HFFc6 (cell line): ENCODE measurements around the gene CLPTM1. TPM values are rescaled to one million over a fixed set of nuclear protein-coding genes. Genes with fewer than 3 reads are reported as not detected.

ENCODE experiments used
- DNase-seq: peaks from one replicate; pipeline ENCODE4 v3.0.0-alpha.2; 2018
- H3K27ac Mint-ChIP-seq: 2 replicates; pipeline ENCODE4 v1.8.0; 2020; ENCODE audit warnings: mild to moderate bottlenecking, mixed read lengths
- H3K27me3 Mint-ChIP-seq: 2 replicates; pipeline ENCODE4 v1.8.0; 2021; ENCODE audit warnings: mild to moderate bottlenecking, moderate library complexity, mixed read lengths; ENCODE audit not compliant: insufficient read depth
- H3K36me3 Mint-ChIP-seq: 2 replicates; pipeline ENCODE4 v1.8.0; 2021; ENCODE audit warnings: low read depth, mixed read lengths
- H3K4me1 Mint-ChIP-seq: 2 replicates; pipeline ENCODE4 v1.8.0; 2020; ENCODE audit warnings: low read depth, mixed read lengths
- H3K4me3 Mint-ChIP-seq: 2 replicates; pipeline ENCODE4 v1.8.0; 2020; ENCODE audit warnings: mild to moderate bottlenecking, moderate library complexity, mixed read lengths
- H3K9me3 Mint-ChIP-seq: 2 replicates; pipeline ENCODE4 v1.8.0; 2020; ENCODE audit warnings: mild to moderate bottlenecking, mixed read lengths
- long read RNA-seq: library from polyadenylated mRNA; unstranded; transcript quantifications from one replicate; pipeline ENCODE4 v2.0.0, GENCODE V29; 2019
- total RNA-seq, 6 experiments: library from RNA; stranded (reverse); fragmentation: NEBNext Ultra II Directional; extraction: Animal tissue kit (Norgen Biotek cat#: 25700); gene quantifications; 2 replicates in 1 of 6; 3 replicates in 5 of 6; pipeline ENCODE4 v1.2.3, GENCODE V29; 2021
- TF ChIP-seq, protein P1 (sequence below): fragments of 200-600 bp; sonication (generic); IDR thresholded peaks from 2 replicates; pipeline ENCODE4 v1.5.0; 2021; ENCODE audit warnings: antibody characterized with exemption, mild to moderate bottlenecking

CLPTM1 gene, protein sequence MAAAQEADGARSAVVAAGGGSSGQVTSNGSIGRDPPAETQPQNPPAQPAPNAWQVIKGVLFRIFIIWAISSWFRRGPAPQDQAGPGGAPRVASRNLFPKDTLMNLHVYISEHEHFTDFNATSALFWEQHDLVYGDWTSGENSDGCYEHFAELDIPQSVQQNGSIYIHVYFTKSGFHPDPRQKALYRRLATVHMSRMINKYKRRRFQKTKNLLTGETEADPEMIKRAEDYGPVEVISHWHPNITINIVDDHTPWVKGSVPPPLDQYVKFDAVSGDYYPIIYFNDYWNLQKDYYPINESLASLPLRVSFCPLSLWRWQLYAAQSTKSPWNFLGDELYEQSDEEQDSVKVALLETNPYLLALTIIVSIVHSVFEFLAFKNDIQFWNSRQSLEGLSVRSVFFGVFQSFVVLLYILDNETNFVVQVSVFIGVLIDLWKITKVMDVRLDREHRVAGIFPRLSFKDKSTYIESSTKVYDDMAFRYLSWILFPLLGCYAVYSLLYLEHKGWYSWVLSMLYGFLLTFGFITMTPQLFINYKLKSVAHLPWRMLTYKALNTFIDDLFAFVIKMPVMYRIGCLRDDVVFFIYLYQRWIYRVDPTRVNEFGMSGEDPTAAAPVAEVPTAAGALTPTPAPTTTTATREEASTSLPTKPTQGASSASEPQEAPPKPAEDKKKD
- 100 to 1,000 TPM; 160 to 184 (median 172) TPM for total RNA-seq
- long read RNA-seq, transcript CLPTM1-201 (14 exons, 2,604 nt), result major isoform, 95 of 133 reads
- long read RNA-seq, partial matches to known transcripts, result 31 of 133 reads
- long read RNA-seq, other reads (novel, unspliced or antisense), result 7 of 133 reads

DNA sequence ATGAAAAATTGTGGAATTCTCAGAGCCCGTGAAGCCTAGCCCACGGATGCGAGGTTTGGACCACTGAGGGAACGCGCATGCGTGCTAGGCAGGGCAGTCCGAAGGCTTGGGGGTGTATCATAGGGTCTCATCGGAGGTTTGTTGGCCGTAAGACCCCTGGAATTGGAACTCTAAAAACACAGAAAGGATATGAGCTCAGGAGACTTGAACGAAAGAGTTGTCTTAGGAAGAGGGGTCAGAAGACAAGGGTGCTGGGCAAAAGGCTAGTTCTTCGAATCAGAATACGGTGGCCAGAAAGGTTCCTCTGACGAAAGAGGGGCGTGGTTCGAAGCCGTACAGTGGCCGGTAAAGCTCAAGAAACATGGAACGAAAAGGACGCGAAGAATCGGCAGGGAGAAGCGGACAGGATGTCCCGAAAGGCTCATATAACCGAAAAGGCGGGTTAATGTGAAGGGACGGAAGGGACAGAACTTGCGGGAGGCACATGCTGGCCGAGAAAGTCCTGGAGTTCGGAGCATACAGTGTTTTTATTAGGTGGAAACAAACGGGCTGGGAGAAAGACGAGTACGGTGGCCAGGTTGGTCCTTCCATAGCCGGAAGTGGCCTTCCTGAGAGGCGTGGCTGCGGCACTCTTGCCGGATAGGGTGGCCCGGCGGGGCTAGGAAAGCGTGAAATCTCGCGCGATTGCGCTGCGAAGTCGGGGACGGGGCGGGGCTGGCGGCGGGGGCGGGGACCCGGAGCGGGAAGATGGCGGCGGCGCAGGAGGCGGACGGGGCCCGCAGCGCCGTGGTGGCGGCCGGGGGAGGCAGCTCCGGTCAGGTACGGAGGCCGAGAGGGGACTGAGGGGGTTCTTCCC, at the start of gene CLPTM1:
CLPTM1 (plus strand) TSS at position 732 of the 856 bp plus-strand sequence; CDS start at position 748, 16 bp downstream.
- Mint-ChIP-seq H3K9me3 (no peaks in the 10 kb centered on the region), H3K4me1 (peaks cover 32% of the 10 kb centered on the region), H3K36me3 (peaks cover 6% of the 10 kb centered on the region), H3K27ac (peak within 1 kb of the TSS; percentile 98), H3K27me3 (peaks cover 1% of the 10 kb centered on the region), H3K4me3 (peak within 1 kb of the TSS; percentile 96)
- TF ChIP-seq, protein P1, sequence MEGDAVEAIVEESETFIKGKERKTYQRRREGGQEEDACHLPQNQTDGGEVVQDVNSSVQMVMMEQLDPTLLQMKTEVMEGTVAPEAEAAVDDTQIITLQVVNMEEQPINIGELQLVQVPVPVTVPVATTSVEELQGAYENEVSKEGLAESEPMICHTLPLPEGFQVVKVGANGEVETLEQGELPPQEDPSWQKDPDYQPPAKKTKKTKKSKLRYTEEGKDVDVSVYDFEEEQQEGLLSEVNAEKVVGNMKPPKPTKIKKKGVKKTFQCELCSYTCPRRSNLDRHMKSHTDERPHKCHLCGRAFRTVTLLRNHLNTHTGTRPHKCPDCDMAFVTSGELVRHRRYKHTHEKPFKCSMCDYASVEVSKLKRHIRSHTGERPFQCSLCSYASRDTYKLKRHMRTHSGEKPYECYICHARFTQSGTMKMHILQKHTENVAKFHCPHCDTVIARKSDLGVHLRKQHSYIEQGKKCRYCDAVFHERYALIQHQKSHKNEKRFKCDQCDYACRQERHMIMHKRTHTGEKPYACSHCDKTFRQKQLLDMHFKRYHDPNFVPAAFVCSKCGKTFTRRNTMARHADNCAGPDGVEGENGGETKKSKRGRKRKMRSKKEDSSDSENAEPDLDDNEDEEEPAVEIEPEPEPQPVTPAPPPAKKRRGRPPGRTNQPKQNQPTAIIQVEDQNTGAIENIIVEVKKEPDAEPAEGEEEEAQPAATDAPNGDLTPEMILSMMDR, result no peak
- DNase-seq, result peak; percentile 96

DNA sequence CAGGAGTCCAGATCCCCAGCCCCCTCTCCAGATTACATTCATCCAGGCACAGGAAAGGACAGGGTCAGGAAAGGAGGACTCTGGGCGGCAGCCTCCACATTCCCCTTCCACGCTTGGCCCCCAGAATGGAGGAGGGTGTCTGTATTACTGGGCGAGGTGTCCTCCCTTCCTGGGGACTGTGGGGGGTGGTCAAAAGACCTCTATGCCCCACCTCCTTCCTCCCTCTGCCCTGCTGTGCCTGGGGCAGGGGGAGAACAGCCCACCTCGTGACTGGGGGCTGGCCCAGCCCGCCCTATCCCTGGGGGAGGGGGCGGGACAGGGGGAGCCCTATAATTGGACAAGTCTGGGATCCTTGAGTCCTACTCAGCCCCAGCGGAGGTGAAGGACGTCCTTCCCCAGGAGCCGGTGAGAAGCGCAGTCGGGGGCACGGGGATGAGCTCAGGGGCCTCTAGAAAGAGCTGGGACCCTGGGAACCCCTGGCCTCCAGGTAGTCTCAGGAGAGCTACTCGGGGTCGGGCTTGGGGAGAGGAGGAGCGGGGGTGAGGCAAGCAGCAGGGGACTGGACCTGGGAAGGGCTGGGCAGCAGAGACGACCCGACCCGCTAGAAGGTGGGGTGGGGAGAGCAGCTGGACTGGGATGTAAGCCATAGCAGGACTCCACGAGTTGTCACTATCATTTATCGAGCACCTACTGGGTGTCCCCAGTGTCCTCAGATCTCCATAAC, 49.6 kb upstream of the CLPTM1 start, which contains the start of gene APOE:
APOE (plus strand) TSS at position 360 of the 724 bp plus-strand sequence. CDS start 829 bp downstream, outside the sequence.
- TF ChIP-seq, protein P1, result no peak
- H3K9me3 Mint-ChIP-seq, result no peaks in the 10 kb centered on the region
- peaks cover 9% of the 10 kb centered on the region for H3K4me1 Mint-ChIP-seq
- H3K27ac Mint-ChIP-seq, result no peak within 1 kb of the TSS
- no peak for DNase-seq
- H3K27me3 Mint-ChIP-seq, result peaks cover 10% of the 10 kb centered on the region
- peak within 1 kb of the TSS; percentile 67 for H3K4me3 Mint-ChIP-seq
- peaks cover 7% of the 10 kb centered on the region; the same call in 1 of the 2 replicates for H3K36me3 Mint-ChIP-seq

DNA sequence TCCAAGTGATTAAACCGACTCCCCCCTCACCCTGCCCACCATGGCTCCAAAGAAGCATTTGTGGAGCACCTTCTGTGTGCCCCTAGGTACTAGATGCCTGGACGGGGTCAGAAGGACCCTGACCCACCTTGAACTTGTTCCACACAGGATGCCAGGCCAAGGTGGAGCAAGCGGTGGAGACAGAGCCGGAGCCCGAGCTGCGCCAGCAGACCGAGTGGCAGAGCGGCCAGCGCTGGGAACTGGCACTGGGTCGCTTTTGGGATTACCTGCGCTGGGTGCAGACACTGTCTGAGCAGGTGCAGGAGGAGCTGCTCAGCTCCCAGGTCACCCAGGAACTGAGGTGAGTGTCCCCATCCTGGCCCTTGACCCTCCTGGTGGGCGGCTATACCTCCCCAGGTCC, 47.6 kb upstream of the CLPTM1 start:
- Mint-ChIP-seq H3K9me3 (no peaks in the 10 kb centered on the region), H3K4me3 (no peak overlapping the region), H3K4me1 (peaks cover 18% of the 10 kb centered on the region), H3K36me3 (peaks cover 5% of the 10 kb centered on the region; the same call in 1 of the 2 replicates), H3K27ac (no peak overlapping the region), H3K27me3 (peaks cover 9% of the 10 kb centered on the region)
- TF ChIP-seq, protein P1, result no peak
- no peak for DNase-seq

DNA sequence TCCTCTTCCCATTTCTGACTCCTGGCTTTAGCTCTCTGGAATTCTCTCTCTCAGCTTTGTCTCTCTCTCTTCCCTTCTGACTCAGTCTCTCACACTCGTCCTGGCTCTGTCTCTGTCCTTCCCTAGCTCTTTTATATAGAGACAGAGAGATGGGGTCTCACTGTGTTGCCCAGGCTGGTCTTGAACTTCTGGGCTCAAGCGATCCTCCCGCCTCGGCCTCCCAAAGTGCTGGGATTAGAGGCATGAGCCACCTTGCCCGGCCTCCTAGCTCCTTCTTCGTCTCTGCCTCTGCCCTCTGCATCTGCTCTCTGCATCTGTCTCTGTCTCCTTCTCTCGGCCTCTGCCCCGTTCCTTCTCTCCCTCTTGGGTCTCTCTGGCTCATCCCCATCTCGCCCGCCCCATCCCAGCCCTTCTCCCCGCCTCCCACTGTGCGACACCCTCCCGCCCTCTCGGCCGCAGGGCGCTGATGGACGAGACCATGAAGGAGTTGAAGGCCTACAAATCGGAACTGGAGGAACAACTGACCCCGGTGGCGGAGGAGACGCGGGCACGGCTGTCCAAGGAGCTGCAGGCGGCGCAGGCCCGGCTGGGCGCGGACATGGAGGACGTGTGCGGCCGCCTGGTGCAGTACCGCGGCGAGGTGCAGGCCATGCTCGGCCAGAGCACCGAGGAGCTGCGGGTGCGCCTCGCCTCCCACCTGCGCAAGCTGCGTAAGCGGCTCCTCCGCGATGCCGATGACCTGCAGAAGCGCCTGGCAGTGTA, 46.9 kb upstream of the CLPTM1 start:
- Mint-ChIP-seq H3K27ac (no peak overlapping the region), H3K4me1 (peaks cover 18% of the 10 kb centered on the region), H3K36me3 (0 out of 2 replicates have a peak, but pooled peaks cover 3% of the 10 kb centered on the region), H3K27me3 (peaks cover 8% of the 10 kb centered on the region), H3K4me3 (no peak overlapping the region; the same call in 1 of the 2 replicates), H3K9me3 (no peaks in the 10 kb centered on the region)
- no peak for DNase-seq
- TF ChIP-seq, protein P1, result no peak
